ENCODE results near the gene NPAS1. TPM values are rescaled to one million over a fixed set of nuclear protein-coding genes. Genes with fewer than 3 reads are reported as not detected.

The NPAS1 gene, protein sequence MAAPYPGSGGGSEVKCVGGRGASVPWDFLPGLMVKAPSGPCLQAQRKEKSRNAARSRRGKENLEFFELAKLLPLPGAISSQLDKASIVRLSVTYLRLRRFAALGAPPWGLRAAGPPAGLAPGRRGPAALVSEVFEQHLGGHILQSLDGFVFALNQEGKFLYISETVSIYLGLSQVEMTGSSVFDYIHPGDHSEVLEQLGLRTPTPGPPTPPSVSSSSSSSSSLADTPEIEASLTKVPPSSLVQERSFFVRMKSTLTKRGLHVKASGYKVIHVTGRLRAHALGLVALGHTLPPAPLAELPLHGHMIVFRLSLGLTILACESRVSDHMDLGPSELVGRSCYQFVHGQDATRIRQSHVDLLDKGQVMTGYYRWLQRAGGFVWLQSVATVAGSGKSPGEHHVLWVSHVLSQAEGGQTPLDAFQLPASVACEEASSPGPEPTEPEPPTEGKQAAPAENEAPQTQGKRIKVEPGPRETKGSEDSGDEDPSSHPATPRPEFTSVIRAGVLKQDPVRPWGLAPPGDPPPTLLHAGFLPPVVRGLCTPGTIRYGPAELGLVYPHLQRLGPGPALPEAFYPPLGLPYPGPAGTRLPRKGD
- total RNA-seq (2014; rRNA removed; shearing (Covaris generic)) = 5.2 and 7.7 TPM in 2 replicates

GRCh38 chr19:47019431-47020041, at the start of gene NPAS1:
Gene NPAS1, plus strand, starts transcription at chr19:47019837. Its CDS starts 1,211 bp downstream, at chr19:47021048.
- in situ Hi-C loops (cut with HindIII; ENCODE audit: low sequenced_read_pairs) = loop anchor here (10.0 kb wide), 1 partner anchor 85 kb away; no protein-coding TSS in a partner anchor
- no peak for DNase-seq (ENCODE audit: low spot score)

GRCh38 chr19:46970815-46971214, 48.8 kb upstream of the NPAS1 start:
- DNase-seq (ENCODE audit: low spot score) = no peak
- in situ Hi-C loops (cut with HindIII; ENCODE audit: low sequenced_read_pairs) = no loop called here

DNA sequence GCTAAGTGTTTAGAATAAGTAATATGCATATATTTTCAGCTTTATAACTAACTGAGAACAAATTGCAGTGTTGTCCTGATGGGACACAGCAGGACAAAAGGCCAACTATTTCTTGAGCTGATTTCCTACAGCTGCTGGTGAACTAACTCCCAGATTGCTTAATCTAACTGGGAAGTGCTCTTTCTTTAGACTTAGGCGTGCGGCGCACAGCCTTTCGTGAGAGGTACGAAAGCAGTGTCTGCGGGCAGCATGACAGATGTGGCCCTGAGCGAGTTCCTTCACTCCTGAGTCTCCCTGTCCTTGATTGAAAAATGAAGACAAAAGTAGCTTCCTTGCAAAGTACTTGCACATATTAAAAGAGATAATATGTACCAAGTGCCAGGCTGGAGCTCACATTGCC, 47.3 kb upstream of the NPAS1 start:
- in situ Hi-C loops (cut with HindIII; ENCODE audit: low sequenced_read_pairs) = no loop called here
- DNase-seq (ENCODE audit: low spot score) = no peak

GRCh38 chr19:46974181-46974580, 45.5 kb upstream of the NPAS1 start:
- in situ Hi-C loops (cut with HindIII; ENCODE audit: low sequenced_read_pairs) = no loop called here

GRCh38 chr19:46975011-46975924, 44.4 kb upstream of the NPAS1 start:
- DNase-seq (ENCODE audit: low spot score) = peak; percentile 47
- in situ Hi-C loops (cut with HindIII; ENCODE audit: low sequenced_read_pairs) = loop anchor here (25.0 kb wide), 1 partner anchor 88 kb away; no protein-coding TSS in a partner anchor

More at GRCh38 chr19:46974181-46974580, 45.5 kb upstream of the NPAS1 start:
- DNase-seq (ENCODE audit: low spot score) = no peak

GRCh38 chr19:46975925-46976782, 43.5 kb upstream of the NPAS1 start:
- DNase-seq (ENCODE audit: low spot score) = peak; percentile 94
- in situ Hi-C loops (cut with HindIII; ENCODE audit: low sequenced_read_pairs) = loop anchor here (25.0 kb wide), 1 partner anchor 89 kb away; no protein-coding TSS in a partner anchor

- DNase-seq (ENCODE audit: low spot score) = peak; percentile 55
- in situ Hi-C loops (cut with HindIII; ENCODE audit: low sequenced_read_pairs) = loop anchor here (25.0 kb wide), 1 partner anchor 90 kb away; no protein-coding TSS in a partner anchor
Observed at GRCh38 chr19:46976845-46977320, 42.8 kb upstream of the NPAS1 start.

GRCh38 chr19:46977548-46977947, 42.1 kb upstream of the NPAS1 start:
- no peak for DNase-seq (ENCODE audit: low spot score)
- in situ Hi-C loops (cut with HindIII; ENCODE audit: low sequenced_read_pairs) = loop anchor here (25.0 kb wide), 1 partner anchor 90 kb away; no protein-coding TSS in a partner anchor

- in situ Hi-C loops (cut with HindIII; ENCODE audit: low sequenced_read_pairs) = loop anchor here (25.0 kb wide), 1 partner anchor 91 kb away; no protein-coding TSS in a partner anchor
Observed at GRCh38 chr19:46978171-46978869, 41.3 kb upstream of the NPAS1 start.

GRCh38 chr19:46979126-46980105, 40.2 kb upstream of the NPAS1 start:
- no peak for DNase-seq (ENCODE audit: low spot score)
- in situ Hi-C loops (cut with HindIII; ENCODE audit: low sequenced_read_pairs) = loop anchor here (25.0 kb wide), 1 partner anchor 92 kb away; no protein-coding TSS in a partner anchor

More at GRCh38 chr19:46978171-46978869, 41.3 kb upstream of the NPAS1 start:
- no peak for DNase-seq (ENCODE audit: low spot score)

DNA sequence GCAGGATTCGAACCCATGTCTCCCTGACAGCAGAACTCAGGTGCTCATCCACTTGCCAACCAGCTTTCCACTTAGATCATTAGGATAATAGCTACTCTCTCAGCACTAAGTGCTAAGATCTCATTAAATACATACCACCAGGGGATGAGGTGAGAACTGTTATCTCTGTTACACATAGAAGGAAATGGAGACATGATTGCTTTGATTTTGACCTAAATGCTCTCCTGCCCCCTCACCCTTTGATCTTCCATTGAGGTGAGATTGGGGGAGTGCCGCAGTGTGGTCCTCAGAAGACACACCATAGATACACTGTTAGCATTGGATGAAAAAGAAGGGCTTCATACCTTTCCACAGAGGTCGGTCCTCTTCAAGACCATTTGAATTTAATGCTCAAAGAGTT, 38.9 kb upstream of the NPAS1 start:
- DNase-seq (ENCODE audit: low spot score) = no peak
- in situ Hi-C loops (cut with HindIII; ENCODE audit: low sequenced_read_pairs) = loop anchor here (25.0 kb wide), 1 partner anchor 93 kb away; no protein-coding TSS in a partner anchor

DNA sequence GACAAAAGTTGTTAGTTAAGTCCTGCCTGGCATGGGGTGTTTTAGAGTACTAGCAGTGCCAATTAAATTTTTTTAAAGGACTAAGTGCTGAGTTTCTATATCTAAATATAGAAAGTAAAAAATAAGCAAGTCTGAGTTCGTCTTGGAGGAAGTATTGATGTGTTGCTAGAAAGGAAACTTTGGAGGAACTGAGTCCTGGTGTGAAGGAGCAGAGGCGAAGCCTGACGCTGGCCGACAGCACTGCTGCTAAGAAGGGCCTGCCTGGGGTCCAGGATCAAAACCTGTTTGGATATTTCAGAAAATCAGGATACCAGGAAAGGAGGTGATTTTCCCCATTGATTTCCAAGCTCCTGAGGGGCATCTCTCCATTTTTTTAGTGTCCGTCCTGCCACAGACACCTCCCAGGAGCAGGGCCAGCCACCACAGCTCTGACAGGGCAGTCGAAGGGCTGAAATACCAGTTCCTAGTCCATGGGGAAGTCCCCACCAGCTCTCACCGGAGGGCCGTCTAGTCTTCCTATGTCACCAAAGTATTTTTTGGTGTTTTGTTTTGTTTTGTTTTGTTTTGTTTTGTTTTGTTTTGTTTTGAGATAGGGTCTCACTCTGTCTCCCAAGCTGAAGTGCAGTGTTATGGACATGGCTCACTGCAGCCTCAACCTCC, 38.2 kb upstream of the NPAS1 start:
- no peak for DNase-seq (ENCODE audit: low spot score)
- in situ Hi-C loops (cut with HindIII; ENCODE audit: low sequenced_read_pairs) = loop anchor here (25.0 kb wide), 1 partner anchor 94 kb away; no protein-coding TSS in a partner anchor

DNA sequence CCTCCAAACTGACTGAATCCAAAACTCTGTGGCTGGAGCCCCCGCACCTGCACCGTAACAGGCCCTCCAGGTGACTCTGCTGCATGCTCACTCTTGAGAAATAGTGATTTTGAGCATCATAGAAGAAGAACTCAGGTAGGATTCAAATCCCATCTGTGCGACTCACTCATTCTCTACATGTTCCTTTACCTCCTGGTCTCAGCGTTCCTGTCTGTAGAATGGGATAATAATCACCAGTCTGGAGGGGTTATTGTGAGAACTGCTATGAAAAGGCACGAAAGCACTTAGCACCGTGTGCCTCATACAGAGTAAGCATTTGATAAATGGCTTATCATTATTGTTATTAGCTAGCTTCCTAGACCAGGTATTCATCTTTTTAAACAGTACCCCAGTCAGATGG, 36.5 kb upstream of the NPAS1 start:
- in situ Hi-C loops (cut with HindIII; ENCODE audit: low sequenced_read_pairs) = loop anchor here (25.0 kb wide), 1 partner anchor 96 kb away; no protein-coding TSS in a partner anchor

GRCh38 chr19:46984077-46985010, 35.3 kb upstream of the NPAS1 start:
- in situ Hi-C loops (cut with HindIII; ENCODE audit: low sequenced_read_pairs) = loop anchor here (25.0 kb wide), 1 partner anchor 97 kb away; no protein-coding TSS in a partner anchor
- no peak for DNase-seq (ENCODE audit: low spot score)

More for the DNA sequence above, 36.5 kb upstream of the NPAS1 start:
- DNase-seq (ENCODE audit: low spot score) = no peak

Measured in G401 (cell line).